SK-N-SH (cell line): Measurements from ENCODE around the gene FBXW5. TPM values are rescaled to one million over a fixed set of nuclear protein-coding genes. Genes with fewer than 3 reads are reported as not detected.

ENCODE experiments used
- CTCF ChIA-PET: fragments of 300-600, 350-600 bp; formaldehyde crosslinking; extraction: SDS; loops from one replicate; lab custom pipeline; 2021; lab: Yijun Ruan, JAX
- POLR2A ChIA-PET: fragments of 350-600 bp; sonication (Branson Sonifier 250); formaldehyde crosslinking; extraction: SDS; loops from one replicate; lab custom pipeline; 2020; ENCODE audit warnings: antibody characterized with exemption, inconsistent platforms; lab: Yijun Ruan, JAX
- DNase-seq: peaks from one replicate; pipeline ENCODE4 v3.0.0; 2012
- H2AFZ ChIP-seq: fragments of 200-600 bp; sonication (generic); 2 replicates; pipeline ENCODE4 v1.8.1; 2016; ENCODE audit warnings: antibody characterized with exemption, mild to moderate bottlenecking, low read depth
- H3F3A ChIP-seq: fragments of 200-600 bp; sonication (generic); replicated peaks from 2 replicates; pipeline ENCODE3; 2016; ENCODE audit warnings: antibody characterized with exemption, mild to moderate bottlenecking; ENCODE audit not compliant: insufficient read depth
- H3K27ac ChIP-seq, 2 experiments: fragments of 200-500 bp in 1 of 2; fragments of 200-600 bp in 1 of 2; sonication (Bioruptor generic) in 1 of 2; sonication (generic), shearing (Covaris generic) in 1 of 2; 2 replicates each; pipeline versions ENCODE4 v1.5.1 to v1.6.1; 2014 to 2016; ENCODE audit warnings: low read depth in 2 of 2, inconsistent platforms in 1 of 2, low read length in 1 of 2, mild to moderate bottlenecking in 1 of 2, mixed read lengths in 1 of 2
- H3K27me3 ChIP-seq: fragments of 200-600 bp; sonication (generic), shearing (Covaris generic); 2 replicates; pipeline ENCODE4 v1.6.1; 2016; ENCODE audit warnings: mixed run types; ENCODE audit not compliant: insufficient read depth
- H3K36me3 ChIP-seq, 2 experiments: fragments of 200-500 bp in 1 of 2; fragments of 200-600 bp in 1 of 2; sonication (Bioruptor generic) in 1 of 2; sonication (generic) in 1 of 2; replicated peaks in 1 of 2; 2 replicates each; pipeline versions ENCODE3 to v1.5.1; 2014 to 2016; ENCODE audit warnings: low read length in 1 of 2, mild to moderate bottlenecking in 1 of 2; ENCODE audit not compliant: insufficient read depth in 2 of 2, control insufficient read depth in 1 of 2
- H3K4me1 ChIP-seq, 2 experiments: fragments of 200-500 bp in 1 of 2; fragments of 200-600 bp in 1 of 2; sonication (Bioruptor generic) in 1 of 2; sonication (generic), shearing (Covaris generic) in 1 of 2; 2 replicates each; pipeline versions ENCODE4 v1.5.1 to v1.6.1; 2014 to 2016; ENCODE audit warnings: low read depth in 1 of 2, low read length in 1 of 2, mixed run types in 1 of 2; ENCODE audit not compliant: insufficient read depth in 2 of 2, control insufficient read depth in 1 of 2
- H3K4me2 ChIP-seq: fragments of 200-600 bp; sonication (generic), shearing (Covaris generic); 2 replicates; pipeline ENCODE4 v1.6.1; 2017; ENCODE audit warnings: mixed run types
- H3K4me3 ChIP-seq, 2 experiments: fragments of 200-500 bp in 1 of 2; fragments of 200-600 bp in 1 of 2; sonication (Bioruptor generic) in 1 of 2; sonication (generic), shearing (Covaris generic) in 1 of 2; 2 replicates each; pipeline versions ENCODE4 v1.5.1 to v1.8.1; 2014 to 2016; ENCODE audit warnings: low read depth in 2 of 2, inconsistent platforms in 1 of 2, low read length in 1 of 2, mild to moderate bottlenecking in 1 of 2, mixed read lengths in 1 of 2, moderate library complexity in 1 of 2
- H3K79me2 ChIP-seq: fragments of 200-600 bp; sonication (generic); 2 replicates; pipeline ENCODE4 v1.8.1; 2017; ENCODE audit warnings: mild to moderate bottlenecking; ENCODE audit not compliant: insufficient read depth
- H3K9ac ChIP-seq: fragments of 200-600 bp; sonication (generic); 2 replicates; pipeline ENCODE4 v1.6.1; 2017; ENCODE audit warnings: mixed run types
- H3K9me2 ChIP-seq: fragments of 200-600 bp; sonication (generic); 2 replicates; pipeline ENCODE4 v1.6.1; 2017; ENCODE audit warnings: mixed run types
- H3K9me3 ChIP-seq: fragments of 200-600 bp; sonication (generic); 2 replicates; pipeline ENCODE4 v1.6.1; 2017; ENCODE audit warnings: mixed run types, mild to moderate bottlenecking, moderate library complexity
- H4K20me1 ChIP-seq: fragments of 200-600 bp; sonication (generic); 2 replicates; pipeline ENCODE4 v1.6.1; 2017; ENCODE audit warnings: mild to moderate bottlenecking, mixed run types; ENCODE audit not compliant: insufficient read depth
- ELF1 ChIP-seq: IDR thresholded peaks from 2 replicates; pipeline ENCODE4 v1.4.0; 2012
- EP300 ChIP-seq, 2 experiments: IDR thresholded peaks; 2 replicates each; pipeline versions ENCODE4 v1.4.0 to v1.6.1; 2012; ENCODE audit warnings: borderline replicate concordance in 1 of 2, low read depth in 1 of 2, low read length in 1 of 2
- FOSL2 ChIP-seq: IDR thresholded peaks from 2 replicates; pipeline ENCODE4 v1.4.0; 2012; ENCODE audit warnings: low read depth, mild to moderate bottlenecking, moderate library complexity, borderline replicate concordance
- GABPA ChIP-seq: IDR thresholded peaks from 2 replicates; pipeline ENCODE4 v1.4.0; 2012; ENCODE audit warnings: low read depth, mild to moderate bottlenecking
- GATA2 ChIP-seq: sonication (generic); formaldehyde crosslinking; IDR thresholded peaks from 2 replicates; pipeline ENCODE4 v1.5.0; 2020; ENCODE audit warnings: mild to moderate bottlenecking, missing genetic modification reagents
- JUND ChIP-seq: IDR thresholded peaks from 2 replicates; pipeline ENCODE4 v1.4.0; 2012
- NRF1 ChIP-seq: IDR thresholded peaks from 2 replicates; pipeline ENCODE4 v1.6.1; 2012; ENCODE audit warnings: low read depth, mild to moderate bottlenecking, low read length
- PBX3 ChIP-seq: IDR thresholded peaks from 2 replicates; pipeline ENCODE4; 2012
- REST ChIP-seq: IDR thresholded peaks from 2 replicates; pipeline ENCODE4 v1.6.1; 2012; ENCODE audit warnings: mild to moderate bottlenecking, low read depth, low read length, moderate library complexity
- SIN3A ChIP-seq: IDR thresholded peaks from 2 replicates; pipeline ENCODE4 v1.6.1; 2012; ENCODE audit warnings: low read depth, mild to moderate bottlenecking, low read length, moderate library complexity, borderline replicate concordance
- SMC3 ChIP-seq: IDR thresholded peaks from 2 replicates; pipeline ENCODE4 v1.6.1; 2012; ENCODE audit warnings: low read depth, low read length, improper control_type of control experiment
- TCF12 ChIP-seq: IDR thresholded peaks from 2 replicates; pipeline ENCODE4 v1.4.0; 2012
- USF1 ChIP-seq: IDR thresholded peaks from 2 replicates; pipeline ENCODE4 v1.4.0; 2012; ENCODE audit warnings: low read depth, borderline replicate concordance
- ZBTB33 ChIP-seq: IDR thresholded peaks from 2 replicates; pipeline ENCODE4 v1.4.0; 2012; ENCODE audit warnings: low read depth, borderline replicate concordance
- WGBS: methylation state at CpG from one replicate; pipeline ENCODE4 v1.1.6; 2017; ENCODE audit warnings: low lambda C conversion rate; 5-methylcytosine and 5-hydroxymethylcytosine counted together
- polyA plus RNA-seq, 3 experiments: library from polyadenylated mRNA; depleted of rRNA; stranded (reverse); fragments of >200 nt; gene quantifications; 2 replicates each; pipeline ENCODE4 v1.2.3, GENCODE V29; 2012

The FBXW5 gene
- polyA plus RNA-seq, 1 of the 3 experiments (the other 2 are of a cell fraction) = 78.9 TPM

GRCh38 chr9:136940526-136941230 is 3.9 kb downstream of the FBXW5 start:
- Histone ChIP-seq H4K20me1 (peaks cover 13% of the 10 kb centered on the region), H3F3A (peaks cover 12% of the 10 kb centered on the region), H3K36me3 (peaks cover 10 to 38% of the 10 kb centered on the region in 2 experiments), H3K79me2 (peaks cover 28% of the 10 kb centered on the region), H2AFZ (no peak overlapping the region), H3K4me1 (peaks cover 0 to 13% of the 10 kb centered on the region in 2 experiments; a peak in 1 of 4 replicates), H3K9ac (no peak overlapping the region), H3K27me3 (no peaks in the 10 kb centered on the region), H3K4me3 (no peak overlapping the region), H3K27ac (no peak overlapping the region), H3K9me2 (no peaks in the 10 kb centered on the region), H3K4me2 (no peak overlapping the region), H3K9me3 (no peaks in the 10 kb centered on the region)
- WGBS = 97% methylated on average over 17 of the region's 42 CpGs
- CTCF ChIA-PET = interaction anchor here (1.5 kb wide), 1 partner anchor 13 kb away, joined by 4 read pairs; no protein-coding TSS in a partner anchor
- no peak for DNase-seq
- TF ChIP-seq REST (no peak), SMC3 (no peak), TCF12 (no peak), PBX3 (no peak), EP300 (IDR thresholded peaks at IDR 0.05; ENCODE audit: borderline replicate concordance in 1 of 2, low read depth in 1 of 2, low read length in 1 of 2) (no peak), NRF1 (no peak), GATA2 (CRISPR knock-in tag) (no peak), ELF1 (no peak), JUND (no peak)
- POLR2A ChIA-PET = no interaction called here

- Histone ChIP-seq H3F3A (peaks cover 14% of the 10 kb centered on the region), H3K27ac (no peak overlapping the region), H3K27me3 (no peaks in the 10 kb centered on the region), H2AFZ (no peak overlapping the region), H3K9me3 (no peaks in the 10 kb centered on the region), H3K9me2 (no peaks in the 10 kb centered on the region), H3K36me3 (peaks cover 10 to 38% of the 10 kb centered on the region in 2 experiments), H3K4me2 (no peak overlapping the region), H3K4me1 (peaks cover 0 to 13% of the 10 kb centered on the region in 2 experiments; a peak in 1 of 4 replicates), H3K4me3 (no peak overlapping the region), H3K9ac (no peak overlapping the region), H4K20me1 (peaks cover 13% of the 10 kb centered on the region), H3K79me2 (peaks cover 28% of the 10 kb centered on the region)
- 93% methylated on average over 8 of the region's 16 CpGs for WGBS
- CTCF ChIA-PET = interaction anchor here (1.2 kb wide), 1 partner anchor 19 kb away, joined by 3 read pairs; no protein-coding TSS in a partner anchor
- DNase-seq = no peak
- TF ChIP-seq ZBTB33 (no peak), FOSL2 (no peak), USF1 (no peak), SIN3A (no peak), REST (no peak), GABPA (no peak)
- POLR2A ChIA-PET = no interaction called here
Observed at GRCh38 chr9:136939996-136940525, 4.5 kb downstream of the FBXW5 start.
